ENCODE results near the gene ARF1.

DNA sequence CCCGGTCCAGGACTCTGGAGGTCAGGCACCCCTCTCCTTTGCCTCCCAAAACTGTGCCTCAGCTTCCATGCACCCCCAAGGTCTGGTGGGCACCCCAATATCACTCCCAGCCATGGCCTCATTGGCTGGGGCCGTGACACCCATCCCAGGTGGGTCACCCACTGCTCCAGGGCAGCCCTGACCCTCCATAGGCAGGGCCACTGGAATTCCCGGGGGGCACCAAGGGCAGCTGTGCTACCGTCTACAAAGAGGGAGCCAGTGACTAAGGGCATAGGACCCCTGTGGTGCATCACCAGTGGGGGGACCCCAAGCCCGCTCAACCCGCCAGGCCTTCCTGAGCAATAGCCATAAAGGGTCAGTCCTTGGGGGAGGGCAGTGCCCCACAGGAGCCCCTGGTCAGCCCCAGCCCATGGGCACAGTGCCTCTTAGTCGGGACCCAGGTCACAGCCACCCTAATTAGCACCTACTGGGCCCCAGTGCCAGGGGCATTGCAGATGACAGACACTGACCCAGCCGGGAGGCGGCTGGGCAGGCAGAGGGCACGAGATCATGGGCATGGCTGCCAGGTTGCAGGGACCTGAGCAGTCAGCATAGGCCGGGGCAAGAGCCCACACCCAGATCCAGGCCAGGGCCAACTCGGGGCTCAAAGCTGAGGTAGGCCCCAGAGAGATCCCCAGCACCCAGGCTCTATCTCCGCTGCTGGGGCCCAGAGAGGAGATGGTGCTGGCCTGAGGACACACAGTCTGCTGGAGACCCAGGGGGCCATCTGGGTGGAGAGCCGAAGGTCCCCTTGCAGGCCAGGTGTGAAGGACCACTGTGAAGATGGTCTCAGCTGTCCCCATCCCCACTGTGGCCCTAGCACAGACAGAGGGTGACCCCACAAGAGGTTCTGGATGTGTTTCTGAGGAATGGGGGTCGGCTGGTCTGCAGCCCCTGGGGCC, 19.0 kb upstream of the ARF1 start:
- TF ChIP-seq POLR2A (IDR thresholded peaks at IDR 0.05; ENCODE audit: low read length), result no peak
- no peak for TF ChIP-seq GATA1 (IDR thresholded peaks at IDR 0.05; ENCODE audit: low read depth, low read length)

All from erythroblast (primary cell).